Neural cell (in vitro differentiated cells): Measurements from ENCODE around the gene AGFG1.

Experiments
- CTCF ChIP-seq: fragments of 450-650 bp; IDR thresholded peaks from 2 replicates; pipeline ENCODE4 v1.5.1; 2014; ENCODE audit warnings: antibody characterized with exemption, mild to moderate bottlenecking, moderate library complexity; ENCODE audit not compliant: poor library complexity, severe bottlenecking
- EP300 ChIP-seq: fragments of 450-650 bp; conservative IDR thresholded peaks from 2 replicates; pipeline ENCODE4 v1.6.1; 2014; ENCODE audit warnings: antibody characterized with exemption, mild to moderate bottlenecking, moderate library complexity; ENCODE audit not compliant: poor library complexity, severe bottlenecking
- EZH2 ChIP-seq: fragments of 200-600, 300-800 bp; shearing (Covaris generic), sonication (generic); IDR thresholded peaks from 2 replicates; pipeline ENCODE4 v1.6.1; 2014; ENCODE audit warnings: antibody characterized with exemption, low read length, borderline replicate concordance, mild to moderate bottlenecking; ENCODE audit not compliant: insufficient read depth, poor library complexity, severe bottlenecking
- POLR2AphosphoS5 ChIP-seq: IDR thresholded peaks from 2 replicates; pipeline ENCODE4 v1.6.1; 2012
- SMC3 ChIP-seq: fragments of 450-650 bp; conservative IDR thresholded peaks from 2 replicates; pipeline ENCODE4 v1.6.1; 2014; ENCODE audit warnings: antibody characterized with exemption, mild to moderate bottlenecking, moderate library complexity; ENCODE audit not compliant: poor library complexity
- TF ChIP-seq, protein P1 (sequence below): IDR thresholded peaks from 2 replicates; pipeline ENCODE4 v1.6.1; 2012; ENCODE audit warnings: borderline replicate concordance

GRCh38 chr2:227456102-227456501 is 15.9 kb upstream of the AGFG1 start:
- no peak for TF ChIP-seq CTCF
- TF ChIP-seq SMC3, result no peak
- TF ChIP-seq POLR2AphosphoS5, result no peak
- TF ChIP-seq, protein P1, sequence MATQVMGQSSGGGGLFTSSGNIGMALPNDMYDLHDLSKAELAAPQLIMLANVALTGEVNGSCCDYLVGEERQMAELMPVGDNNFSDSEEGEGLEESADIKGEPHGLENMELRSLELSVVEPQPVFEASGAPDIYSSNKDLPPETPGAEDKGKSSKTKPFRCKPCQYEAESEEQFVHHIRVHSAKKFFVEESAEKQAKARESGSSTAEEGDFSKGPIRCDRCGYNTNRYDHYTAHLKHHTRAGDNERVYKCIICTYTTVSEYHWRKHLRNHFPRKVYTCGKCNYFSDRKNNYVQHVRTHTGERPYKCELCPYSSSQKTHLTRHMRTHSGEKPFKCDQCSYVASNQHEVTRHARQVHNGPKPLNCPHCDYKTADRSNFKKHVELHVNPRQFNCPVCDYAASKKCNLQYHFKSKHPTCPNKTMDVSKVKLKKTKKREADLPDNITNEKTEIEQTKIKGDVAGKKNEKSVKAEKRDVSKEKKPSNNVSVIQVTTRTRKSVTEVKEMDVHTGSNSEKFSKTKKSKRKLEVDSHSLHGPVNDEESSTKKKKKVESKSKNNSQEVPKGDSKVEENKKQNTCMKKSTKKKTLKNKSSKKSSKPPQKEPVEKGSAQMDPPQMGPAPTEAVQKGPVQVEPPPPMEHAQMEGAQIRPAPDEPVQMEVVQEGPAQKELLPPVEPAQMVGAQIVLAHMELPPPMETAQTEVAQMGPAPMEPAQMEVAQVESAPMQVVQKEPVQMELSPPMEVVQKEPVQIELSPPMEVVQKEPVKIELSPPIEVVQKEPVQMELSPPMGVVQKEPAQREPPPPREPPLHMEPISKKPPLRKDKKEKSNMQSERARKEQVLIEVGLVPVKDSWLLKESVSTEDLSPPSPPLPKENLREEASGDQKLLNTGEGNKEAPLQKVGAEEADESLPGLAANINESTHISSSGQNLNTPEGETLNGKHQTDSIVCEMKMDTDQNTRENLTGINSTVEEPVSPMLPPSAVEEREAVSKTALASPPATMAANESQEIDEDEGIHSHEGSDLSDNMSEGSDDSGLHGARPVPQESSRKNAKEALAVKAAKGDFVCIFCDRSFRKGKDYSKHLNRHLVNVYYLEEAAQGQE, result no peak
- TF ChIP-seq EP300, result no peak
- TF ChIP-seq EZH2, result no peak
